Activated naive CD4-positive, alpha-beta T cell treated with Interleukin-2 at 50 U/mL for 16 hours (primary cell): ENCODE measurements around the gene CDC45.
"Not testable (repeated sequence)": the region's sequence is repeated elsewhere in the genome, so short reads cannot be mapped to it uniquely, and the experiment has no call there.

Experiments
- DNase-seq: peaks from one replicate; pipeline ENCODE4 v3.0.0-alpha.2; 2020

The CDC45 gene

GRCh38 chr22:19536564-19536963, 56.8 kb downstream of the CDC45 start:
- DNase-seq, result no peak

- no peak for DNase-seq
These were observed 58.3 kb downstream of the CDC45 start for GRCh38 chr22:19537941-19538488.

GRCh38 chr22:19540394-19540793, 60.7 kb downstream of the CDC45 start:
- no peak for DNase-seq

GRCh38 chr22:19543970-19544708, 64.4 kb downstream of the CDC45 start:
- no peak for DNase-seq

GRCh38 chr22:19545935-19546207, 66.2 kb downstream of the CDC45 start:
- DNase-seq, result no peak

- DNase-seq, result no peak
These were observed 67.0 kb downstream of the CDC45 start for GRCh38 chr22:19546680-19547079.

GRCh38 chr22:19547620-19548019, 67.9 kb downstream of the CDC45 start:
- no peak for DNase-seq

- DNase-seq, result not testable (repeated sequence)
These were observed 68.7 kb downstream of the CDC45 start for GRCh38 chr22:19548427-19548826.

- DNase-seq, result no peak
These were observed 69.2 kb downstream of the CDC45 start for GRCh38 chr22:19548964-19549363.

- no peak for DNase-seq
These were observed 69.7 kb downstream of the CDC45 start for GRCh38 chr22:19549428-19549827.

GRCh38 chr22:19550382-19550781, 70.7 kb downstream of the CDC45 start:
- DNase-seq, result no peak

GRCh38 chr22:19553201-19553600, 73.5 kb downstream of the CDC45 start:
- no peak for DNase-seq

GRCh38 chr22:19554834-19555404, 75.2 kb downstream of the CDC45 start:
- no peak for DNase-seq

GRCh38 chr22:19555651-19556050, 75.9 kb downstream of the CDC45 start:
- DNase-seq, result no peak

- DNase-seq, result no peak
These were observed 77.3 kb downstream of the CDC45 start for GRCh38 chr22:19556963-19557545.

- no peak for DNase-seq
These were observed 79.6 kb downstream of the CDC45 start for GRCh38 chr22:19559324-19559811.

GRCh38 chr22:19559956-19560355, 80.2 kb downstream of the CDC45 start:
- DNase-seq, result no peak

GRCh38 chr22:19565382-19566278, 85.9 kb downstream of the CDC45 start:
- no peak for DNase-seq

GRCh38 chr22:19566279-19567156, 86.8 kb downstream of the CDC45 start:
- no peak for DNase-seq

GRCh38 chr22:19567157-19568009, 87.7 kb downstream of the CDC45 start:
- no peak for DNase-seq
